Measurements from ENCODE around the gene KDM5A. TPM values are rescaled to one million over a fixed set of nuclear protein-coding genes. Genes with fewer than 3 reads are reported as not detected.
"Not testable (repeated sequence)": the region's sequence is repeated elsewhere in the genome, so short reads cannot be mapped to it uniquely, and the experiment has no call there.

Gene KDM5A
- total RNA-seq, 1 donor from 2014 or later = 81.3 TPM

DNA sequence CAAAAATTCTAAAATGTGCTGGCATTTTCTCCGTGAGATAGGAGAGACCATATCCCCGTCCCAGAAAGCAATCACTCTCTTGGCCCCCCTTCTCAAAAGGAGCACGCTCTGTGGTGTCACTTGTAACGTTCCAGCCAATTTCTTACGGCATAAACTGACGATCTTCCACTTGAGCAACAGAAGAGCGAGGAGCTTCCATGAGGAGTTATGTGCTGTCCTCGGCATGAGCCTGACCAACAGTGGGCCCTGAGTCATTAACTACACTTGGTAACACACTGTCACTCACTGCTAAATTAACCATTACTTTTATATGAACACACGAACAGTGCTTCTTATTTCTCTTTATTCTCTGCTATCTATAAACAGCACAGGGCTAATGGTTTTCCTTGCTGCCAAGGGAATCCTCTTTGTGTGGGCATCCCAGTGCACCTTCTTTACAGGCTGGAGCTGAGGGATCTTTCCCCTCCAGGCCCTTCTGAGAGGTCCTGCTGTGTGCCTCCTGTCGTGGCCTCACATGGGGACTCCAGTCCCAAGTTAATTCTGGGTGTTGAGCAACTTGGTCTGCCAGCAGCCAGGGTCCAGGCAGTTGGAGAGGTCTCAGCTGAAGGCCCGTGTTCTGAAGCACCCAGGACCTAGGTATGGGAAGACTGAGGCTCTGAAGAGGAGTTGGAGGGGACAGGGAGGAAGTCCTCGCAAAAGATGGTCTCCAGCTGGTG is 135.8 kb downstream of the KDM5A start:
- DNase-seq (ENCODE audit: low spot score) (no peak), ATAC-seq (no peak)
- intact Hi-C loops (cut with DNase I) = no loop called here

DNA sequence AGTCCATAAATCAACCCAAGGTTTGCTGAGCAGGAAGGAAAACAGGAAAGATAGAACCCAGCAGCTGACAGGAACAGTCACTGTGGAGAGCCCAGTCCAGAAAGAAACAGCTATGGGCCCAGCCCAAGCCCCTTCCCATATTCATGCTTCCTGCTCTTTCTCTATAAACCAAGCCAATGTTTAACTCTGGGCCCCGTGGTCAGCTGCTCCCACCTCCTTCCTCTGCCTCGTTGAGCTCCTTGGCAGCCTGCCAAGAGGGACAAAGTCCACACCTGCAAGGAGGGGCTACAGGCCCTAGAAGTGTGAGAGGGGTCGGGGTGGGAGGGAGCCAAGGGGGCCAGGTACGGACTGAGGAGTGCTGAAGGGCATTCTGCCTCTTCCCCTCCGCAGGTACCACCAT is 136.5 kb downstream of the KDM5A start:
- ATAC-seq (no peak), DNase-seq (ENCODE audit: low spot score) (no peak)
- intact Hi-C loops (cut with DNase I) = no loop called here

DNA sequence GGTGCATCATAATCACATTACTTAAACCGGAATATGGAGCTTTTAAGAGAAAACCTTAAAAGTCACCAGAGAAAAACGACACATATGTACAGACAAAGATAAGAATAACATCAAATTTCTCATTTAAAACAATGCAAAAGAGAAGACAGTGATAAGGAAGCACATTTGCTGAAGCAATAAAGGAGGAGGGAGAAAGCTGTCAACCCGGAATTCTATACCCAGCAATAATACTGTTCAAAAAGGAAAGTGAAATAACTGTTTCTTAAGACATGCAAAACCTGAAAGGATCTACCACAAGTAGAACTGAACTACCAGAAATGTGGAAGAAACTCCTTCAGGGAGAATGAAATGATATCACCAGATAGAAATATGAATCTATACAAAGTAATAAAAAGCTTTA is 141.8 kb downstream of the KDM5A start:
- DNase-seq (ENCODE audit: low spot score) (no peak), ATAC-seq (no peak)
- intact Hi-C loops (cut with DNase I) = no loop called here

DNA sequence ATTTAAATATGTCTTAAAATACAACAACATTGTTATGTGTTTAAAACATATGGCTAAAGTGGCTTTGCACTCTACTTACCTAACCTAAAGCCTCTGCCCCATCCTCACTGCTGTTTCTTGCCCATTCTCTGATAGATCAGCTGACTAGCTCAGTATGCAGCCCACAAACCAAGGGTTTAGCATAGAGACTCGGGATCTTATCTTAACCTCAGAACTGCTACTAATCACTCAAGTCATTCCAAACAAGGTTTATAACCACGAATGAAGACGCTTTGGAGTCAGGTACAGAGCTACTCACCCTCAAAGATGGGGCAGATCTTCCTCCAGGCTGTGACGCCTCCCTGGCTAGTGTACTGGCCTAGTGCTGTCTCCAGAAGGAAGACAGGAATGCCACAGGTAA is 145.7 kb downstream of the KDM5A start:
- no peak for ATAC-seq
- DNase-seq (ENCODE audit: low spot score) = no peak
- intact Hi-C loops (cut with DNase I) = no loop called here

- DNase-seq (ENCODE audit: low spot score) = peak; percentile 30
- no peak for ATAC-seq
- intact Hi-C loops (cut with DNase I) = no loop called here
These were observed 146.6 kb downstream of the KDM5A start for GRCh38 chr12:242496-242895.

- intact Hi-C loops (cut with DNase I) = no loop called here
- DNase-seq (ENCODE audit: low spot score) = peak; percentile 34
These were observed 147.9 kb downstream of the KDM5A start for GRCh38 chr12:241266-241665.

GRCh38 chr12:240566-240965 is 148.6 kb downstream of the KDM5A start:
- DNase-seq (ENCODE audit: low spot score) (peak; percentile 13), ATAC-seq (no peak)
- intact Hi-C loops (cut with DNase I) = no loop called here

More at GRCh38 chr12:241266-241665, 147.9 kb downstream of the KDM5A start:
- ATAC-seq = no peak

DNA sequence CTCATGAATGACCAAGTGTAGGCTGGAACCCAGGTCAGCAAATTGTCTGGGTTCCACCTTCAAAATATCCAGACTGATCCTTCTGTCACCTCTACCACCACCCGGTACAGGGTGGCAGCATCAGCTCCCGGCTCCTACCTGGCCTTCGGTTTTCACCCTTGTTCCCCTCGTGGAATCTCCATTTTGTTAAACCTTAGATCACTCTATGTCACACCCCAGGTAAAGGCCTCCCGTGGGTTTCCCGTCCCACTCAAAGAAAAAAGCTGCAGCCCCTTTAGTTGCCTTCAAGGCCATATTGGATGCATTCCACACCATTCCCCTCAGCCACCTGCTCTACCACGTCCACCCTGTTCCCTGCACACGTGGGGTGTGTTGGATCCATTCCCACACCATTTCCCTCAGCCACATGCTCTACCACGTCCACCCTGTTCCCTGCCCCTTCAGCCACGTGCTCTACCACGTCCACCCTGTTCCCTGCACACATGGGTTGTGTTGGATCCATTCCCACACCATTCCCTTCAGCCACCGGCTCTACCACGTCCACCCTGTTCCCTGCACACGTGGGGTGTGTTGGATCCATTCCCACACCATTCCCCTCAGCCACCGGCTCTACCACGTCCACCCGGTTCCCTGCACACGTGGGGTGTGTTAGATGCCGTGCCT is 150.3 kb downstream of the KDM5A start:
- DNase-seq (ENCODE audit: low spot score) (peak; percentile 7), ATAC-seq (no peak)
- intact Hi-C loops (cut with DNase I) = no loop called here

GRCh38 chr12:238116-238515 is 151.0 kb downstream of the KDM5A start:
- intact Hi-C loops (cut with DNase I) = no loop called here
- DNase-seq (ENCODE audit: low spot score) = peak; percentile 15

DNA sequence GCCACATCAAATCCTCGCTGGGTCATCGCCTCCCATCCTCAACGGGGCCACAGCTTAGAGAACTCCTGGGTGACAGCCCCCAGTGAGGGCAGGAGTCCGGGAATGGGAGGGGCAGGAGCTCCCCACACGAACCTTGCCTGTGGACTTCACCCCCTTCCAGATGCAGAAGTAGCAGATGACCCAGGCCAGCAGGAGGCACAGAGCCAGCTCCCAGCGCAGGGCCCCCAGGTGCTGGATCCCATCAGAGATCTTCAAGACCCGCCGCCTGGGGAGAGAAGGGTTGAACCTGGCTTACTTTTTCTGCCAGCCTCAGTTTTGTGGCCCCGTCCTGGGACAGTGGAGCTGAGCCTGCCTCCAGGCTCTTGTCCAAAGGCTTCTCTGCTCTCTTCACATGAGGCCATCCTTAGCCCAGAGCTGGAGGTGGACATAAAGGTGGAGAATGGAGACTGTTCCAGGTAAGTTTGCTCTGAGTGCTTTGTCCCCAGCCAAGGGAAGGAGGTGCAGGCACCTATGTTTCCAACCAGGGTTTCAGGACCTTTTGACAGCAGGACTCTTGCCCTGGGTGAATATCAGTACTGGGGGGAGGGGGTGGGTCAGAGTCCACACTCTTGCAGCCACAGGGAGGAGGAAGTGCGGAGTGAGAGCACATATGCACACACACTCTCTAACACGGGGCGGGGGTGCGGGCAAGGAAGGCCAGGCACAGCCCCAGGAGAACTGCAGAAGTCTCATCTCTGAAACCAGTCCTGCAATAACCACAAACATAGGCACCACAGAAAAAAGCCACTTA is 151.9 kb downstream of the KDM5A start:
- ATAC-seq (no peak), DNase-seq (ENCODE audit: low spot score) (peak; percentile 38)
- intact Hi-C loops (cut with DNase I) = no loop called here

More at GRCh38 chr12:238116-238515, 151.0 kb downstream of the KDM5A start:
- ATAC-seq = no peak

GRCh38 chr12:236445-236844 is 152.7 kb downstream of the KDM5A start:
- intact Hi-C loops (cut with DNase I) = no loop called here
- ATAC-seq = no peak
- DNase-seq (ENCODE audit: low spot score) = no peak

- intact Hi-C loops (cut with DNase I); DNase-seq (ENCODE audit: low spot score); ATAC-seq: not testable (repeated sequence)
These were observed 153.2 kb downstream of the KDM5A start for GRCh38 chr12:235967-236366.

- no peak for ATAC-seq
- DNase-seq (ENCODE audit: low spot score) = peak; percentile 23
- intact Hi-C loops (cut with DNase I) = no loop called here
These were observed 154.2 kb downstream of the KDM5A start for GRCh38 chr12:234891-235415.

DNA sequence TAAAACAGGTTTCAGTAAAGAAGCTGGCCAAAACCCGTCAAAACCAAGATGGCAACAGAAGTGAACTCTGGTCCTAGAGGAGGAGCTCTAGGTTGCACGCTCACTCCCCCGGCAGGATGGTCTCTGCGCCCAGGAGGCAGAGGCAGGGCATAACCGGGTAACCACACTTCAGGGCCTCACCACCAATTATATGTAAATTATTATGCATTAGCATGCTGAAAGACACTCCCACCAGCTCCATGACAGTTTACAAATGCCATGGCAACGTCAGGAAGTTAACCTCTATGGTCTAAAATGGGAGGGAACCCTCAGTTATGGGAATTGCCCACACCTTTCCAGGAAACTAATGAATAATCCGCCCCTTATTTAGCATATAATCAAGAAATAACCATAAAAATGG is 155.1 kb downstream of the KDM5A start:
- intact Hi-C loops (cut with DNase I) = no loop called here
- DNase-seq (ENCODE audit: low spot score) = no peak
- no peak for ATAC-seq

- DNase-seq (ENCODE audit: low spot score) = no peak
- ATAC-seq = no peak
- intact Hi-C loops (cut with DNase I) = no loop called here
These were observed 155.5 kb downstream of the KDM5A start for GRCh38 chr12:233615-233968.

- intact Hi-C loops (cut with DNase I) = no loop called here
- peak; percentile 33 for ATAC-seq
- peak; percentile 47 for DNase-seq (ENCODE audit: low spot score)
These were observed 156.1 kb downstream of the KDM5A start for GRCh38 chr12:232731-233614.

GRCh38 chr12:230925-231671 is 158.0 kb downstream of the KDM5A start:
- peak; percentile 54 for DNase-seq (ENCODE audit: low spot score)
- no peak for ATAC-seq
- intact Hi-C loops (cut with DNase I) = no loop called here
